HepG2 (cell line): ENCODE measurements around the gene ASB7. TPM values are rescaled to one million over a fixed set of nuclear protein-coding genes. Genes with fewer than 3 reads are reported as not detected.

Source experiments
- ATF5 ChIP-seq: sonication (generic); formaldehyde crosslinking; IDR thresholded peaks from 2 replicates; pipeline ENCODE4 v1.4.0; 2020; ENCODE audit warnings: mild to moderate bottlenecking, low read depth, missing genetic modification reagents
- FOSL2 ChIP-seq: sonication (generic); formaldehyde crosslinking; IDR thresholded peaks from 2 replicates; pipeline ENCODE4 v1.4.0; 2020; ENCODE audit warnings: missing genetic modification reagents
- IRF1 ChIP-seq: sonication (generic); formaldehyde crosslinking; IDR thresholded peaks from 2 replicates; pipeline ENCODE4 v1.4.0; 2020; ENCODE audit warnings: low read depth, mild to moderate bottlenecking, missing genetic modification reagents
- KAT7 ChIP-seq: IDR thresholded peaks from 2 replicates; pipeline ENCODE4 v1.6.1; 2018; ENCODE audit warnings: borderline replicate concordance, missing compliant biosample characterization
- MEIS2 ChIP-seq: sonication (generic); formaldehyde crosslinking; IDR thresholded peaks from 2 replicates; pipeline ENCODE4 v1.9.0; 2021; ENCODE audit warnings: mild to moderate bottlenecking, missing genetic modification reagents
- MXD3 ChIP-seq: IDR thresholded peaks from 2 replicates; pipeline ENCODE4 v1.6.1; 2016; ENCODE audit warnings: mild to moderate bottlenecking, missing biosample characterization, missing genetic modification reagents
- NFIB ChIP-seq: sonication (generic); formaldehyde crosslinking; IDR thresholded peaks from 2 replicates; pipeline ENCODE4 v1.9.0; 2021; ENCODE audit warnings: missing genetic modification reagents, mild to moderate bottlenecking, borderline replicate concordance
- PAX8 ChIP-seq: sonication (generic); formaldehyde crosslinking; IDR thresholded peaks from 2 replicates; pipeline ENCODE4 v1.8.0; 2022; ENCODE audit warnings: mild to moderate bottlenecking, missing genetic modification reagents, borderline replicate concordance
- PLRG1 ChIP-seq: fragments of 450-650 bp; conservative IDR thresholded peaks from 2 replicates; pipeline ENCODE4 v1.6.1; 2016
- REPIN1 ChIP-seq: sonication (generic); formaldehyde crosslinking; IDR thresholded peaks from 2 replicates; pipeline ENCODE4 v1.8.0; 2022; ENCODE audit warnings: missing genetic modification reagents, low read depth, mild to moderate bottlenecking, borderline replicate concordance
- SMC3 ChIP-seq: IDR thresholded peaks from 2 replicates; pipeline ENCODE4 v1.6.1; 2011; ENCODE audit warnings: low read length, improper control_type of control experiment
- STAG1 ChIP-seq: sonication (generic); formaldehyde crosslinking; IDR thresholded peaks from 2 replicates; pipeline ENCODE4 v1.4.0; 2020; ENCODE audit warnings: missing genetic modification reagents
- TBL1XR1 ChIP-seq: fragments of 150-350 bp; IDR thresholded peaks from 2 replicates; pipeline ENCODE4 v1.6.1; 2014; ENCODE audit warnings: borderline replicate concordance, low read length; ENCODE audit not compliant: partially characterized antibody
- TOPORS ChIP-seq: sonication (generic); formaldehyde crosslinking; IDR thresholded peaks from 2 replicates; pipeline ENCODE4 v1.8.0; 2023; ENCODE audit warnings: mild to moderate bottlenecking, missing genetic modification reagents
- ZBTB20 ChIP-seq: sonication (generic); formaldehyde crosslinking; IDR thresholded peaks from 2 replicates; pipeline ENCODE4 v1.8.1; 2023; ENCODE audit warnings: missing genetic modification reagents, low read depth, mild to moderate bottlenecking, borderline replicate concordance
- ZHX2 ChIP-seq, 2 experiments: sonication (generic) in 1 of 2; formaldehyde crosslinking in 1 of 2; IDR thresholded peaks; 2 replicates each; pipeline versions ENCODE4 v1.6.1 to v1.9.0; 2014 to 2022; ENCODE audit warnings: antibody characterized with exemption in 1 of 2, borderline replicate concordance in 1 of 2, inconsistent platforms in 1 of 2, low read depth in 1 of 2, missing genetic modification reagents in 1 of 2
- ZMYM2 ChIP-seq: sonication (generic); formaldehyde crosslinking; IDR thresholded peaks from 2 replicates; pipeline ENCODE4 v1.8.0; 2022; ENCODE audit warnings: mild to moderate bottlenecking, missing genetic modification reagents
- ZNF205 ChIP-seq: IDR thresholded peaks from 2 replicates; pipeline ENCODE4 v1.6.1; 2018; ENCODE audit warnings: missing biosample characterization, missing genetic modification reagents
- ZNF280B ChIP-seq: sonication (generic); formaldehyde crosslinking; IDR thresholded peaks from 2 replicates; pipeline ENCODE4 v1.5.0; 2020; ENCODE audit warnings: missing genetic modification reagents, mild to moderate bottlenecking, borderline replicate concordance
- polyA plus RNA-seq, 8 experiments: library from polyadenylated mRNA; depleted of rRNA in 3 of 8; stranded (reverse) in 7 of 8; unstranded in 1 of 8; fragments of >200 nt; fragmentation: Illumina TruSeq in 4 of 8; extraction: Trizol in 4 of 8; gene quantifications; 2 replicates each; pipeline versions ENCODE4 v1.2.1 to v1.2.3, GENCODE V29; 2011 to 2016; ENCODE audit warnings: low read depth in 4 of 8, missing spikeins in 1 of 8, mixed read lengths in 1 of 8; ENCODE audit not compliant: insufficient read depth in 1 of 8
- total RNA-seq, 5 experiments: library from RNA; depleted of rRNA; stranded (reverse); fragments of >200 nt; fragmentation: Illumina TruSeq; extraction: Trizol; gene quantifications; 2 replicates each; pipeline ENCODE4 v1.2.3, GENCODE V29; 2016; ENCODE audit warnings: low read depth in 1 of 5

ASB7 gene
- total and polyA plus RNA-seq, 2 of the 13 experiments (the other 11 are each of a cell fraction or from before 2014, with no cell fraction given), result 7.7 to 12.1 TPM

- TF ChIP-seq ZBTB20 (CRISPR knock-in tag) (no peak), ZMYM2 (CRISPR knock-in tag) (no peak), TBL1XR1 (no peak), MEIS2 (CRISPR knock-in tag) (peak; percentile 2; the same call in 1 of the 2 replicates), STAG1 (CRISPR knock-in tag) (no peak), TOPORS (CRISPR knock-in tag) (no peak), KAT7 (CRISPR knock-in tag) (no peak), MXD3 (peak; percentile 72; the same call in 1 of the 2 replicates), ZNF280B (CRISPR knock-in tag) (peak; percentile 83; the same call in 1 of the 2 replicates), REPIN1 (CRISPR knock-in tag) (peak; percentile 53; the same call in 1 of the 2 replicates), ZNF205 (0 out of 2 replicates have a peak, but pooled peaks have one; percentile 13), IRF1 (CRISPR knock-in tag) (0 out of 2 replicates have a peak, but pooled peaks have one; percentile 49), ATF5 (peak; percentile 67; the same call in 1 of the 2 replicates), ZHX2 (IDR thresholded peaks at IDR 0.05; ENCODE audit: low read depth) (peak; percentile 68; the same call in 1 of the 2 replicates), ZHX2 (CRISPR knock-in tag; IDR thresholded peaks at IDR 0.05; ENCODE audit: borderline replicate concordance) (no peak), PLRG1 (no peak), NFIB (CRISPR knock-in tag) (no peak), PAX8 (CRISPR knock-in tag) (0 out of 2 replicates have a peak, but pooled peaks have one; percentile 49), SMC3 (no peak), FOSL2 (CRISPR knock-in tag) (peak; percentile 16; the same call in 1 of the 2 replicates)
These were observed at the start of gene ASB7, which contains the start of gene LINS1 (continued) for GRCh38 chr15:100602064-100602822.
